Epithelial cell of proximal tubule (primary cell): ENCODE data around the gene SP100. TPM values are rescaled to one million over a fixed set of nuclear protein-coding genes. Genes with fewer than 3 reads are reported as not detected.

ENCODE experiments used
- DNase-seq: peaks from one replicate; pipeline ENCODE4 v3.0.0-alpha.2; 2011; ENCODE audit warnings: low read depth
- H3K4me3 ChIP-seq: 2 replicates; pipeline ENCODE4 v1.5.1; 2011; ENCODE audit warnings: low read depth, mild to moderate bottlenecking, low read length
- total RNA-seq: library from RNA; depleted of rRNA; stranded (reverse); fragments of >200 nt; gene quantifications from 2 replicates; pipeline ENCODE4 v1.2.3, GENCODE V29; 2015
- TF ChIP-seq, protein P1 (sequence below): conservative IDR thresholded peaks from 2 replicates; pipeline ENCODE4 v1.5.1; 2012; ENCODE audit warnings: low read depth, mild to moderate bottlenecking, low read length

The SP100 gene
- total RNA-seq, 1 donor from 2014 or later, result 30.3 TPM

DNA sequence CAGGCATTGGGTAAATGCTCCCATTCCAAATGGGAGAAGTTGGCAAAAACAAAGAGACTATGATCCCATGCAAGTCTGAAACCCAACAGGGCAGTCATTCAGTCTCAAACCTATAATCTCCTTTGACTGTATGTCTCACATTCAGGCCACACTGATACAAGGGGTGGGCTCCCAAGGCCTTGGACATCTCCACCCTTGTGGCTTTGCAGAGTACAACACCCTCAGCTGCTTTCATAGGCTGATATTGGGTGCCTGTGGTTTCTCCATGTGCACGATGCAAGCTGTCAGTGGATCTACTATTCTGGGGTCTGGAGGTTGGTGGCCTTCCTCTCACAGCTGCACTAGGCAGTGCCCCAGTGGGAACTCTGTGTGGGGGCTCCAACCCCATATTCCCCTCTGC lies 155.0 kb downstream of the SP100 start:
- no peak for DNase-seq
- no peak overlapping the region for H3K4me3 ChIP-seq
- TF ChIP-seq, protein P1, sequence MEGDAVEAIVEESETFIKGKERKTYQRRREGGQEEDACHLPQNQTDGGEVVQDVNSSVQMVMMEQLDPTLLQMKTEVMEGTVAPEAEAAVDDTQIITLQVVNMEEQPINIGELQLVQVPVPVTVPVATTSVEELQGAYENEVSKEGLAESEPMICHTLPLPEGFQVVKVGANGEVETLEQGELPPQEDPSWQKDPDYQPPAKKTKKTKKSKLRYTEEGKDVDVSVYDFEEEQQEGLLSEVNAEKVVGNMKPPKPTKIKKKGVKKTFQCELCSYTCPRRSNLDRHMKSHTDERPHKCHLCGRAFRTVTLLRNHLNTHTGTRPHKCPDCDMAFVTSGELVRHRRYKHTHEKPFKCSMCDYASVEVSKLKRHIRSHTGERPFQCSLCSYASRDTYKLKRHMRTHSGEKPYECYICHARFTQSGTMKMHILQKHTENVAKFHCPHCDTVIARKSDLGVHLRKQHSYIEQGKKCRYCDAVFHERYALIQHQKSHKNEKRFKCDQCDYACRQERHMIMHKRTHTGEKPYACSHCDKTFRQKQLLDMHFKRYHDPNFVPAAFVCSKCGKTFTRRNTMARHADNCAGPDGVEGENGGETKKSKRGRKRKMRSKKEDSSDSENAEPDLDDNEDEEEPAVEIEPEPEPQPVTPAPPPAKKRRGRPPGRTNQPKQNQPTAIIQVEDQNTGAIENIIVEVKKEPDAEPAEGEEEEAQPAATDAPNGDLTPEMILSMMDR, result no peak

DNA sequence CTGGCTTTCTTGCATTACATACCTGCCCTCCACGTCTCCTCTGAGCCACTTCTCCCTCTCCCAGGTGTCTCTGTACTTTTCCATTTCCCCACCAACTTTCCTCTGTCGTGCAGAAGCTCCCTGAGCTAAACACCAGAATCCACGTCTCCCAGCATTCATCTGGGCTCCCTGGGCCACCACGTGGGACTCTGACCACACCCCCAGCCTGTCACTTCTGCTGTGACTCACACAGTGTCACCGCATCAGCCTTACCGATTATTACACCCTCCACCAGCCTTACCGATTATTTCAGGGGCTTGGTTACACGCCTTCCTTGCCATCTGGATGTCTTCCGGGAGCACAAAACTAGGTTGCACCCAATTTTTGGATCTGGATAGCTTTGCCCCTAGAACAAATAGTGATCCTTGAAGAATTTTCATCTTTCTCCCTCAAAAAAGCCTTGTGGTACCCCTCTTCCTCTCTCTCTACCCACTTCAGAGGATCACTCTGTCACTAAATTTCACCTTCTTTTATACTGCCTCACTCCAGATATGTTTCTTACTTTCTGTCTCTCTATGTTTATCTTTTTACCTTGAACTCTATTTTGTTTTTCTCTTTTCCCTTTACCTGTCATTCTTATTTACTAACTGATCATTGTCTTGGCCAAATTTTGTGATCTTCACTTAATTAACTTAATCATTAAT lies 159.8 kb downstream of the SP100 start:
- TF ChIP-seq, protein P1, result no peak
- no peak for DNase-seq
- H3K4me3 ChIP-seq, result no peak overlapping the region

DNA sequence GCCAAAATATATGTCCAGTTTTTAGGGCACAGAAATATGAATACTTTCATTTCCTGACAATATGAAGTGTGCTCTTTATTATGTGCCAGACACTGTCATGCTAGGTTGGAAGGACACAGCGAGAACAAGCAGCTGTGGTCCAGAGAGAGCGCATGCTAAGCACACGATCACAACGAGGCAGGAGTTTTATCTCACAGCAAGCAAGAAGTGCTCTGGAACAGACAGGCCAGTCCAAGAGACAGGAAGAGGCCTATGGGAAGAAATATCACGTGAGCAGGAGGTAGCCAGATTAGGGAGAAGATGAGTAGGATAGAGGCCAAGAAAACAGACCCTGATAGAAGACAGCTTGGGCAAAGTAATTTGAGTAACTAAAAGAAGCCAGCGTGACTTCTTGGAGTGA lies 161.1 kb downstream of the SP100 start:
- TF ChIP-seq, protein P1, result no peak
- no peak overlapping the region for H3K4me3 ChIP-seq
- DNase-seq, result no peak

DNA sequence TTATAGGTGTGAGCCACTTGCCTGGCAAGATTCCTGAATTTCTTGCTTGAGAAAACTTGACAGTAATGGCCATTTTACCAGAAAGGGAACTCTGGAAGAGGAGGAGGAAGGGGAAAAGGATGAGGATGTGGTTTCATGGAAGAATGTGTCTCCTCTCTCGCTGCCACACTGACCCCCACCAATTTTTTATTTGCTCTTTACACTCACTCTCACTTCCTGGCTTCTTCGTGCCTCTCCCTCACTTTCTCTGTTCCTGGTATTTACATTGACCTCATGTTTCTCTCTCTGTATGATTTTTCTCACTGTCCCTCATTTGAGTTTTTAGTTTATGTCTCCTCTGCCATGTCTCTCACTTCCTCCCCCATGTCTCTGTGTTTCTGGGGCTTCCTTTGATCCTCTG lies 162.1 kb downstream of the SP100 start:
- DNase-seq, result no peak
- TF ChIP-seq, protein P1, result no peak

DNA sequence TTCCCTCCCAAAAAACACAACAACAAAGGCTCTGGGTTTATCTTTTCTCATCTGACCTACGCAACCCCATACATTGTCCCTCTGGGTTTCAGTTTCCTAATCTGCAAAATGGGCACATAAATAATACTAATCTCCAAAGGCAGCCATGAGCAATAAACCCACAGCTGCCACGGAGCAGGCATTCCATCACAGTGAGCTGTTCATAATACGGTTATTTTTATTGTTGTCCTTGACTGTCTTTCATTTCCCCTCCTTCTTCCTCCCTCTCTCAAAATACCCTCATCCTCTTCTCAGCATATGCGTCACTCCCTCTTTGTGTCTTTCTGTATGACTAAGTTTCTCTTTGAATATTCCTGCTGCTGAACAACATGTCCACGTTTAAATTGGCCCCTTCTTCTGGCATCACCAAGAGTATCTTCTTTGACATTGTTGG lies 166.9 kb downstream of the SP100 start:
- DNase-seq, result no peak
- no peak overlapping the region for H3K4me3 ChIP-seq
- TF ChIP-seq, protein P1, result no peak

More for the DNA sequence above, 162.1 kb downstream of the SP100 start:
- H3K4me3 ChIP-seq, result no peak overlapping the region

DNA sequence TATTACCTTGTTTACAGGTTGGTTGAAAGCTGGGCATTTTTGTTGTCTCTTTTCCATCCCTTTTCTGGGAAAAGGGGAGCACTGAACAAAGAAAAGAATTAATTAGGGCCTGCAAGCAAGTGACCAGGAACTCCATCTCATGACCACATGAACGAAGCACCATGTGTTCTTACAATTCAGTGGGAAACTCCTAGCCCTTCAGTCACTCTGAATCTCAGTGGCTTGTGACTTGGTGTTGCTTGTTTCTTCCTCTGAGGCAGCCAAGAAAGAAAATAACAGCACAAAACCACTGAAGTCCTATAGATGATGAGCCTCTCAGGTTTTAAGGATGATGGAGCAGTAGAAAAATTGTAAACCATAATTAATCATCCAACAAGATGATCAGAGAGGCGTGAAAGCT lies 167.6 kb downstream of the SP100 start:
- no peak for DNase-seq
- TF ChIP-seq, protein P1, result no peak
- no peak overlapping the region for H3K4me3 ChIP-seq
